Upper lobe of left lung (tissue), 4 donors: ENCODE data around the gene C4orf50.

Experiments used
- EP300 ChIP-seq, 4 donors: sonication (generic); formaldehyde crosslinking; IDR thresholded peaks; one replicate each; pipeline ENCODE4 v1.5.1; 2017; ENCODE audit warnings: antibody characterized with exemption in 4 of 4, control low read depth in 2 of 4
- POLR2A ChIP-seq, 4 donors: fragments of 450-650 bp; IDR thresholded peaks; one replicate each; pipeline ENCODE4 v1.5.1; 2016 to 2017; ENCODE audit warnings: antibody characterized with exemption in 4 of 4, mild to moderate bottlenecking in 2 of 4
- TF ChIP-seq, protein P1 (sequence below), 6 experiments: fragments of 450-650 bp in 4 of 6; fragments of 200-600 bp in 2 of 6; sonication (generic) in 2 of 6; IDR thresholded peaks; one replicate each; pipeline ENCODE4 v1.5.1; 2016 to 2019; ENCODE audit warnings: antibody characterized with exemption in 6 of 6

DNA sequence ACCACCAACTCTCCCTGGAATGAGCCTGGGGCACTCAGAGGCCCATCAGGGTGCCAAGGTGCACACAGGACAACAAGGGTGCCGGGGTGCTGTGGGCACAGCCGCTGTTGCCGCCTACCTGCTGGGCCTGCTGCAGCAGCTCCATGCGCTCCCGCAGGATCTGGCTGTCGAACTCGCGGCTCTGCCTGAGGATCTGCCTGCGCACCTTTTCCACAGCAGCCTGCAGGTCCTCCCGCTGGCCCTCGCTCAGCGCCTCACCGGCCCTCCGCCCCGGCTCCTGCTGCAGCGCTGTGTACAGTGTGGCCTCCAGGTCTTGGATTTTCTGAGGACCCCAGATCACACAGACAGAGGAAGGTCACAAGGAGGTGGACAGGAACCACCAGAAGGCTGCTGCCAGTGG is 17.6 kb upstream of the C4orf50 start:
- no peak for TF ChIP-seq POLR2A (IDR thresholded peaks at IDR 0.05)
- TF ChIP-seq, protein P1, sequence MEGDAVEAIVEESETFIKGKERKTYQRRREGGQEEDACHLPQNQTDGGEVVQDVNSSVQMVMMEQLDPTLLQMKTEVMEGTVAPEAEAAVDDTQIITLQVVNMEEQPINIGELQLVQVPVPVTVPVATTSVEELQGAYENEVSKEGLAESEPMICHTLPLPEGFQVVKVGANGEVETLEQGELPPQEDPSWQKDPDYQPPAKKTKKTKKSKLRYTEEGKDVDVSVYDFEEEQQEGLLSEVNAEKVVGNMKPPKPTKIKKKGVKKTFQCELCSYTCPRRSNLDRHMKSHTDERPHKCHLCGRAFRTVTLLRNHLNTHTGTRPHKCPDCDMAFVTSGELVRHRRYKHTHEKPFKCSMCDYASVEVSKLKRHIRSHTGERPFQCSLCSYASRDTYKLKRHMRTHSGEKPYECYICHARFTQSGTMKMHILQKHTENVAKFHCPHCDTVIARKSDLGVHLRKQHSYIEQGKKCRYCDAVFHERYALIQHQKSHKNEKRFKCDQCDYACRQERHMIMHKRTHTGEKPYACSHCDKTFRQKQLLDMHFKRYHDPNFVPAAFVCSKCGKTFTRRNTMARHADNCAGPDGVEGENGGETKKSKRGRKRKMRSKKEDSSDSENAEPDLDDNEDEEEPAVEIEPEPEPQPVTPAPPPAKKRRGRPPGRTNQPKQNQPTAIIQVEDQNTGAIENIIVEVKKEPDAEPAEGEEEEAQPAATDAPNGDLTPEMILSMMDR (IDR thresholded peaks at IDR 0.05) = no peak
- TF ChIP-seq EP300 (IDR thresholded peaks at IDR 0.05) = no peak
